H9 (cell line): ENCODE data around the gene ICAM2. TPM values are rescaled to one million over a fixed set of nuclear protein-coding genes. Genes with fewer than 3 reads are reported as not detected.
A peak's percentile ranks its signal among the peaks of the same experiment; 100 is the strongest.

ENCODE experiments used
- DNase-seq: peaks from one replicate; pipeline ENCODE4 v3.0.0-alpha.2; 2017
- H2AFZ ChIP-seq: one replicate; pipeline ENCODE4 v1.6.1; 2013; ENCODE audit warnings: mild to moderate bottlenecking, low read length, control low read depth, moderate library complexity
- H2AK5ac ChIP-seq: 2 replicates; pipeline ENCODE4 v1.6.1; 2013; ENCODE audit warnings: low read length, control low read depth, mixed read lengths; ENCODE audit not compliant: insufficient read length
- H2BK120ac ChIP-seq: one replicate; pipeline ENCODE4 v1.6.1; 2013; ENCODE audit warnings: low read depth, mild to moderate bottlenecking, low read length, control low read depth, inconsistent platforms; ENCODE audit not compliant: poor library complexity, severe bottlenecking
- H2BK12ac ChIP-seq: 2 replicates; pipeline ENCODE4 v1.6.1; 2013; ENCODE audit warnings: low read length, control low read depth, mixed read lengths, low read depth; ENCODE audit not compliant: insufficient read length
- H2BK15ac ChIP-seq: 2 replicates; pipeline ENCODE4 v1.6.1; 2013; ENCODE audit warnings: low read depth, low read length, control low read depth
- H2BK20ac ChIP-seq: one replicate; pipeline ENCODE4 v1.6.1; 2013; ENCODE audit warnings: low read depth, mild to moderate bottlenecking, low read length, control low read depth, inconsistent platforms; ENCODE audit not compliant: poor library complexity, severe bottlenecking
- H2BK5ac ChIP-seq: 2 replicates; pipeline ENCODE4 v1.6.1; 2013; ENCODE audit warnings: low read length, control low read depth, mixed read lengths; ENCODE audit not compliant: insufficient read length
- H3K14ac ChIP-seq: 2 replicates; pipeline ENCODE4 v1.6.1; 2013; ENCODE audit warnings: low read length, control low read depth; ENCODE audit not compliant: insufficient read depth
- H3K18ac ChIP-seq: 2 replicates; pipeline ENCODE4 v1.6.1; 2013; ENCODE audit warnings: low read depth, mild to moderate bottlenecking, mixed read lengths, low read length, control low read depth; ENCODE audit not compliant: insufficient read length
- H3K23ac ChIP-seq: 2 replicates; pipeline ENCODE4 v1.6.1; 2013; ENCODE audit warnings: low read length, control low read depth, mixed read lengths, low read depth; ENCODE audit not compliant: insufficient read length
- H3K23me2 ChIP-seq: 2 replicates; pipeline ENCODE4 v1.6.1; 2013; ENCODE audit warnings: low read depth, mild to moderate bottlenecking, mixed read lengths, low read length, control low read depth; ENCODE audit not compliant: insufficient read length, poor library complexity, severe bottlenecking
- H3K27ac ChIP-seq: 2 replicates; pipeline ENCODE4 v1.5.1; 2013; ENCODE audit warnings: low read length, control low read depth, mixed read lengths, low read depth; ENCODE audit not compliant: insufficient read length
- H3K27me3 ChIP-seq: 2 replicates; pipeline ENCODE4 v1.6.1; 2013; ENCODE audit warnings: low read length, control low read depth, inconsistent platforms; ENCODE audit not compliant: insufficient read depth
- H3K4ac ChIP-seq: 2 replicates; pipeline ENCODE4 v1.6.1; 2013; ENCODE audit warnings: low read depth, mild to moderate bottlenecking, control low read depth, inconsistent platforms, low read length, moderate library complexity
- H3K4me1 ChIP-seq: 2 replicates; pipeline ENCODE4 v1.6.1; 2013; ENCODE audit warnings: low read length, control low read depth, inconsistent platforms; ENCODE audit not compliant: insufficient read depth
- H3K4me2 ChIP-seq: 2 replicates; pipeline ENCODE4 v1.6.1; 2013; ENCODE audit warnings: low read length, control low read depth, mixed read lengths; ENCODE audit not compliant: insufficient read length, insufficient read depth
- H3K56ac ChIP-seq: 2 replicates; pipeline ENCODE4 v1.6.1; 2013; ENCODE audit warnings: low read depth, mild to moderate bottlenecking, mixed read lengths, low read length, control low read depth; ENCODE audit not compliant: insufficient read length
- H3K79me1 ChIP-seq: 2 replicates; pipeline ENCODE4 v1.6.1; 2013; ENCODE audit warnings: low read depth, mild to moderate bottlenecking, moderate library complexity, low read length, control low read depth, inconsistent platforms; ENCODE audit not compliant: insufficient read depth, poor library complexity, severe bottlenecking
- H3K79me2 ChIP-seq: 2 replicates; pipeline ENCODE4 v1.6.1; 2013; ENCODE audit warnings: low read length, control low read depth, inconsistent platforms; ENCODE audit not compliant: insufficient read depth
- H3K9ac ChIP-seq: 2 replicates; pipeline ENCODE4 v1.6.1; 2013; ENCODE audit warnings: low read length, control low read depth, mixed read lengths; ENCODE audit not compliant: insufficient read length; ENCODE audit errors: extremely low read depth
- H3K9me3 ChIP-seq: one replicate; pipeline ENCODE4 v1.6.1; 2013; ENCODE audit warnings: low read depth, low read length, inconsistent platforms; ENCODE audit not compliant: control insufficient read depth
- H3T11ph ChIP-seq: one replicate; pipeline ENCODE4 v1.6.1; 2013; ENCODE audit warnings: mild to moderate bottlenecking, low read length, control low read depth, inconsistent platforms
- H4K20me1 ChIP-seq: one replicate; pipeline ENCODE4 v1.6.1; 2013; ENCODE audit not compliant: control insufficient read depth, insufficient read length, insufficient read depth
- H4K5ac ChIP-seq: 2 replicates; pipeline ENCODE4 v1.6.1; 2013; ENCODE audit warnings: low read depth, mild to moderate bottlenecking, mixed read lengths, low read length, control low read depth; ENCODE audit not compliant: insufficient read length
- H4K8ac ChIP-seq: replicated peaks from 2 replicates; pipeline ENCODE4 v1.6.1; 2013; ENCODE audit warnings: low read length, control low read depth, mixed read lengths, low read depth; ENCODE audit not compliant: insufficient read length
- H4K91ac ChIP-seq: 2 replicates; pipeline ENCODE4 v1.6.1; 2013; ENCODE audit warnings: low read depth, mild to moderate bottlenecking, moderate library complexity, mixed read lengths, low read length, control low read depth; ENCODE audit not compliant: insufficient read length
- H3K27ac Mint-ChIP-seq, 3 experiments: 2 replicates in 2 of 3; 3 replicates in 1 of 3; pipeline ENCODE4 v1.8.0; 2020 to 2021; ENCODE audit warnings: mixed read lengths in 3 of 3, mild to moderate bottlenecking in 1 of 3, moderate library complexity in 1 of 3
- H3K27me3 Mint-ChIP-seq: 2 replicates; pipeline ENCODE4 v1.8.0; 2021; ENCODE audit warnings: low read depth, mild to moderate bottlenecking, moderate library complexity, mixed read lengths
- H3K36me3 Mint-ChIP-seq, 3 experiments: 2 replicates in 2 of 3; 3 replicates in 1 of 3; pipeline ENCODE4 v1.8.0; 2020 to 2021; ENCODE audit warnings: low read depth in 3 of 3, mixed read lengths in 3 of 3; ENCODE audit not compliant: insufficient read depth in 1 of 3
- H3K4me1 Mint-ChIP-seq, 2 experiments: 2 replicates each; pipeline ENCODE4 v1.8.0; 2020; ENCODE audit warnings: mixed read lengths in 2 of 2
- H3K4me3 Mint-ChIP-seq, 2 experiments: 2 replicates in 1 of 2; 3 replicates in 1 of 2; pipeline ENCODE4 v1.8.0; 2020 to 2021; ENCODE audit warnings: mild to moderate bottlenecking in 2 of 2, mixed read lengths in 2 of 2, moderate library complexity in 1 of 2
- H3K9me3 Mint-ChIP-seq, 2 experiments: 2 replicates in 1 of 2; 3 replicates in 1 of 2; pipeline ENCODE4 v1.8.0; 2020; ENCODE audit warnings: mild to moderate bottlenecking in 2 of 2, mixed read lengths in 2 of 2, moderate library complexity in 1 of 2
- WGBS: extraction: QIAGEN DNeasy Blood & Tissue Kit; methylation state at CpG from one replicate; pipeline ENCODE4 v1.1.7; 2013; ENCODE audit warnings: missing lambda C conversion rate, low lambda C conversion rate, mixed read lengths; ENCODE audit not compliant: insufficient read length; ENCODE audit errors: extremely low coverage; 5-methylcytosine and 5-hydroxymethylcytosine counted together
- total RNA-seq: library from RNA; stranded (reverse); gene quantifications from 2 replicates; pipeline ENCODE4 v1.2.1, GENCODE V29; 2021
- TF ChIP-seq, protein P1 (sequence below): fragments of 200-600 bp; sonication (generic); conservative IDR thresholded peaks from 3 replicates; pipeline ENCODE4 v1.8.0; 2021; ENCODE audit warnings: antibody characterized with exemption, mild to moderate bottlenecking

Gene ICAM2
- total RNA-seq, 1 experiment from 2014 or later = 0.28 TPM

DNA sequence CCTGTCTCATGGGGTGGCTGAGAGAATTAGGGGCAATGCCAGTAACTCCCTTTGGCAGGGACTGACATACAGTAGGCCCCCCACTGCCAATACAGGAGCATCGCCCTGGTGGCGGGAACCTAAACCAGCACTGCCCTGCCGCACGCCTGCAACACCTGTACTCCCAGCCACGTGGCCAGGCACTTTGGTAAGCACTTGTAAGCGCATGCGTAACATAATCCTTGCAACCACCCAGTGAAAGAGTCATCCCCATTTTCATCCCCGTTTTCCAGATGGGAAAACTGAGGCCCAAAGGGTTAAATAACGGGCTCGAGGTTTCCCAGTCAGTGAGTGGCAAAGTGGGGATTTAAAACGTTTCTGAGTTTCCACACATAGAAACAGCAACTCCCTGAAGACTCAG lies 65.2 kb downstream of the ICAM2 start:
- no peak overlapping the region for H2BK5ac ChIP-seq
- WGBS = no CpG with 5 or more reads among the region's 11 CpGs
- H3K56ac ChIP-seq = no peak overlapping the region
- no peak overlapping the region for H4K8ac ChIP-seq
- no peak overlapping the region for H3K4ac ChIP-seq
- H4K91ac ChIP-seq = no peak overlapping the region
- H4K5ac ChIP-seq = no peak overlapping the region
- no peak overlapping the region for H2BK120ac ChIP-seq
- DNase-seq = no peak
- Mint-ChIP-seq H3K9me3 (no peaks in the 10 kb centered on the region), H3K4me1 (peaks cover 4% of the 10 kb centered on the region in 2 experiments; a peak in 3 of 4 replicates), H3K27me3 (no peaks in the 10 kb centered on the region; the same call in 1 of the 2 replicates), H3K36me3 (peaks cover 2 to 8% (median 4%) of the 10 kb centered on the region in 3 experiments; a peak in 3 of 7 replicates), H3K27ac (no peak overlapping the region), H3K4me3 (no peak overlapping the region)
- no peak overlapping the region for H3K4me2 ChIP-seq
- H3K27ac ChIP-seq = no peak overlapping the region
- no peaks in the 10 kb centered on the region for H3K9me3 ChIP-seq
- H3K23me2 ChIP-seq = no peaks in the 10 kb centered on the region
- no peak overlapping the region for H2BK15ac ChIP-seq
- TF ChIP-seq, protein P1, sequence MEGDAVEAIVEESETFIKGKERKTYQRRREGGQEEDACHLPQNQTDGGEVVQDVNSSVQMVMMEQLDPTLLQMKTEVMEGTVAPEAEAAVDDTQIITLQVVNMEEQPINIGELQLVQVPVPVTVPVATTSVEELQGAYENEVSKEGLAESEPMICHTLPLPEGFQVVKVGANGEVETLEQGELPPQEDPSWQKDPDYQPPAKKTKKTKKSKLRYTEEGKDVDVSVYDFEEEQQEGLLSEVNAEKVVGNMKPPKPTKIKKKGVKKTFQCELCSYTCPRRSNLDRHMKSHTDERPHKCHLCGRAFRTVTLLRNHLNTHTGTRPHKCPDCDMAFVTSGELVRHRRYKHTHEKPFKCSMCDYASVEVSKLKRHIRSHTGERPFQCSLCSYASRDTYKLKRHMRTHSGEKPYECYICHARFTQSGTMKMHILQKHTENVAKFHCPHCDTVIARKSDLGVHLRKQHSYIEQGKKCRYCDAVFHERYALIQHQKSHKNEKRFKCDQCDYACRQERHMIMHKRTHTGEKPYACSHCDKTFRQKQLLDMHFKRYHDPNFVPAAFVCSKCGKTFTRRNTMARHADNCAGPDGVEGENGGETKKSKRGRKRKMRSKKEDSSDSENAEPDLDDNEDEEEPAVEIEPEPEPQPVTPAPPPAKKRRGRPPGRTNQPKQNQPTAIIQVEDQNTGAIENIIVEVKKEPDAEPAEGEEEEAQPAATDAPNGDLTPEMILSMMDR = peak; percentile 15; the same call in 1 of the 3 replicates
- H2BK20ac ChIP-seq = no peak overlapping the region
- H3K9ac ChIP-seq = no peak overlapping the region
- H2AFZ ChIP-seq = no peak overlapping the region
- H3K79me2 ChIP-seq = no peaks in the 10 kb centered on the region
- no peaks in the 10 kb centered on the region for H3K4me1 ChIP-seq
- no peak overlapping the region for H3T11ph ChIP-seq
- H3K14ac ChIP-seq = no peak overlapping the region
- H2AK5ac ChIP-seq = no peak overlapping the region
- no peaks in the 10 kb centered on the region for H4K20me1 ChIP-seq
- no peak overlapping the region for H2BK12ac ChIP-seq
- no peak overlapping the region for H3K23ac ChIP-seq
- no peaks in the 10 kb centered on the region for H3K79me1 ChIP-seq
- H3K27me3 ChIP-seq = no peaks in the 10 kb centered on the region
- no peak overlapping the region for H3K18ac ChIP-seq
